GM23248 (cell line): ENCODE results near the gene GPR65.

ENCODE experiments used
- EZH2 ChIP-seq: fragments of 200-600 bp; sonication (generic); IDR thresholded peaks from 2 replicates; pipeline ENCODE4 v1.6.1; 2018; ENCODE audit warnings: antibody characterized with exemption, mild to moderate bottlenecking; ENCODE audit not compliant: insufficient read depth, poor library complexity, severe bottlenecking
- EZH2phosphoT487 ChIP-seq: fragments of 200-600 bp; sonication (generic); IDR thresholded peaks from 2 replicates; pipeline ENCODE4 v1.6.1; 2018; ENCODE audit warnings: antibody characterized with exemption, moderate library complexity, mild to moderate bottlenecking, low read depth; ENCODE audit not compliant: insufficient read depth

DNA sequence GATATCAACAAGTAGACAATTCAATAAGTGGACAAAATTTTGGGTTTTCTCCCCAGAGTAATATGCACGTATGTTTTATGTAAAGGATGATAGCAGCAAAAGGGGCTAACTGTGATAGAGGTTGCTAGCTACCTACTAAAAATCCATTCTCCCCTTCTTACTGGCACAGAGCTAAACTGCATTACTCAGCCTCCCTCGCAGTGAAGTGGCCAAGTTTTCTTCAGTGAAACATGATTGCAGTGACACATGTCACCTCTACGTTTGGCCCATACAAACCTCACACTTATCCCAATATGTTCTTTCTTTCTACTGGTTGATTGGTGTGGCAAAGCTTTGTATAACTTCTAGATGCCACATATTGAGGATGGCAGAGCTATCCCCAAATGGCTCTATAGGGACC, 34.3 kb downstream of the GPR65 start:
- no peak for TF ChIP-seq EZH2
- TF ChIP-seq EZH2phosphoT487: no peak
